Measurements from ENCODE around the gene EPYC.

EPYC gene

GRCh38 chr12:90954428-90954827 is 50.3 kb downstream of the EPYC start:
- no peak for DNase-seq

GRCh38 chr12:90953956-90954421 is 50.8 kb downstream of the EPYC start:
- no peak for DNase-seq

DNA sequence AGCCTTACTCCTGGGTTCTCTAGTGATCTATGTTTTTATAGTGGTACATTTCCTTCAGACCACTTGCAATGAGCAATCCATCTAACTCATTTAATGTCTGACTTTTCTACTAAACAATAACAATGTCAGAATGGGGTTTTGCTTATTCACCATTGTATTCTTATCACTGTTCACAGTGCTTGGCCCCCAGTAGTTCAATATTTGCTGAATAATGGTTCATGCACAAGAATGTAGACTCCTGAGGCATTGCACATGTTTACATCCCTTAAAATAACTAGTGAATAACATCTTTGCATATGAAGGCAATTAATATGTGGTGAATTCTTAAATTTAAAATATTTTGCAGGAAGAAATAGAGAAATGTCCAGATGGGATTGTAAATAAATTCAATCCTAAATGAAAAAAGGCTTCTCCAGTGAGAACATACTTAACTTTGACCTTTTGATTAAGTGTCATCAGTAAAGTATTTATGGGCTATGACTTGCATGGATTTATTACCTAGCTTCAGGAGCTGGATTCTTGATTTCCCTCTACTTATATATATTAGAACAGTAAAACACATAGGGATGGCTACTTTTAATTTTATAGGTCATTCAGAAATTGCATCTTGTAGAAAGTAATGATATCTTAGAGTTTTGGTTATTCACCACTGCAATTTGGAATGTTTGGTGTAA is 53.2 kb downstream of the EPYC start:
- DNase-seq, result no peak

GRCh38 chr12:90947869-90948268 is 56.9 kb downstream of the EPYC start:
- no peak for DNase-seq

- DNase-seq, result no peak
Observed at GRCh38 chr12:90945070-90945649, 59.6 kb downstream of the EPYC start.

GRCh38 chr12:90943255-90943654 is 61.5 kb downstream of the EPYC start:
- DNase-seq, result no peak

GRCh38 chr12:90940872-90941499 is 63.8 kb downstream of the EPYC start:
- no peak for DNase-seq

DNA sequence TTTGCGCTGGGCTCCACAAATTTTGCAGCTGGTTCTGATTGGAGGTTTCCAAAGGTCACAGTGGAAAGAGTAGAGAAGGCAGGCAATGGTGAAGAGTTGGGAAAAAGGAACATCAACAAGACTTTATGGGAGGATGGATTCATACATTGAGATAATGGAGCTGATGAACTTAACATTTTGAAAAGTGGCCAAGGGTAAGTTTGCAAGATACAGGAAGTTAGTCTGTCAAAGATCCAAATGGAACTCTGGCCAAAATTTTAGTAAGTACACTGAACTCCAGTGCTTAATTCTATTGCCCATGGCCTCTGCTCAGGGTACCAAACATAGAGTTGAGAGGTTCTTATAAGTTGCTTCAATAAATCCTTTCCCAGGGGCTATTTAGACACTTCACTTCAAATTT is 65.4 kb downstream of the EPYC start:
- no peak for DNase-seq

- DNase-seq, result no peak
Observed at GRCh38 chr12:90938451-90938850, 66.3 kb downstream of the EPYC start.

- DNase-seq, result no peak
Observed at GRCh38 chr12:90937651-90938050, 67.1 kb downstream of the EPYC start.

GRCh38 chr12:90936230-90937005 is 68.4 kb downstream of the EPYC start:
- no peak for DNase-seq

- DNase-seq, result no peak
Observed at GRCh38 chr12:90925562-90925961, 79.2 kb downstream of the EPYC start.

DNA sequence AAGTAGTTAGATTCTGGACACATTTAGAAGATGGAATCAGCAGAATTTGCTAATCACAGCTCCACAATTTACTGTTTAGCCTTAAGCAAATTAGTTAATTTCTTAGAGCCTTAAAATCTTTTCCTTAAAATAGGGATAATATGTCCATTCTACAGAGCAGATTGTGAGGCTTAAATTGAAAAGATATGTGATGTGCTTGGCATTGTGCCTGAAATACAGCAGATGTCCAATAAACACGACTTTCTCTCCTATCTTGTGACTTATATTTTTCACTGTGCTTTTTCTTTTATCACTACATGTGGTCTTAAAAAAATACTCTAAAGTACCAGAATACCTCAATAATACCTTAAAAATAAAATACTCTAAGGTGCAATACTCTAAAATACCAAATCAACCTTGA is 80.4 kb downstream of the EPYC start:
- DNase-seq, result no peak

DNA sequence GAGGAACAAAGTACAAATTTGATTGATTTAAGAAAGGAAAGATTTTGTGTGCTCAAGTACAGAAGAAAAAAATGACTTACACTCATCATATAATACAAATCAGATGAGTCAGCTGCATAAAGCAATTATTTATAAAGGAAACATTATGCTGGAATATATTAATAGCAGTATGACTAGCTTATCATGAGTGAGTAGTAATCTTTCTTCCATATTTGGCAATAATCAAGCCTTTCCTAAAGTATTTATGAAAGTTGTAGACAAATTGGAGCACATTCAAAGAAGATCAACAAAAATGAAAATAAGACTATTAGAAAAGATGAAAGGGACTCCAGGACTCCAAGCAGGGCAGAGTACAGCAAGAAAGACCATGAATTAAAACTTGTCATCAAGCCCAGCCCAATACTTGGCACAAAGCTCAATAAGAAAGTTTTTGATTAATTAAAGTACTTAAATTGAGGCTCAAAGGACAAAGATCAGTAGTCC is 82.6 kb downstream of the EPYC start:
- no peak for DNase-seq

DNA sequence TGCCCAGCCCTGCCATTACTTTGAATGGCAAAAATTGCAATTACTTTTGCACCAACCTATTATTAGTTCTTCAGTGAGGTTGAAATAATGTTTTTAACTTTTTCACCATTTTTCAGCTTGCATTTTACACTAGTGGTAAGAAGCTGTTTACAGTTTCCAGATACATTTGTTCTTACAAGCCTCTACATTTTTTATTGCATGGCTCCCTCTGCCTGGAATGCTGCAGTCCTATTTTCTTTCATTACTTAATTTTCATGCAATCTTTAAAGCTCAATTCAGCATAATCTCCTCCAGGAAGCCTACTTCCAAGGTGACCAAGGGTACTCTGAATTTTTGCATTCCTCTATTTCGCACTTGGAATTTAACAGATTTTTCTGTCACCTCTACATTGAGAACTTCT is 83.2 kb downstream of the EPYC start:
- DNase-seq, result no peak

DNA sequence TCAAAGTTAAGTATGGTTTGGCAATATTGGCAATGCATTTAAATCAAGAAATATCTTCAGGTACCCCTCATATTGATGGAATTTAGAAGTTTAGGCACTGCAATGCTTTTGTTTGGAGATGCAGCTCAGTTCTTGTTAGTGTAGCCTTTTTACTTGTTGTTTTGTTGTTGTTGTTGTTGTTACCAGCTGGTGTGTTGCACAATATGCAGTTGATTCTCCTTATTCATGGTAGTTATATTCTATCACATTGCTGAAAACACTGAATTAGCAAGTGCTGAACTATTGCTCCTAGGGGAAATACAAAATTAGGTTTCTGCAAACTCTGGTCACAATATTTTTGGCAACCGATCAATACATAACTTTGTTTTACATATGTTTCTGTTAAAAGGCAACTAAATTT is 84.5 kb downstream of the EPYC start:
- DNase-seq, result no peak

GRCh38 chr12:90917431-90917830 is 87.3 kb downstream of the EPYC start:
- no peak for DNase-seq

DNA sequence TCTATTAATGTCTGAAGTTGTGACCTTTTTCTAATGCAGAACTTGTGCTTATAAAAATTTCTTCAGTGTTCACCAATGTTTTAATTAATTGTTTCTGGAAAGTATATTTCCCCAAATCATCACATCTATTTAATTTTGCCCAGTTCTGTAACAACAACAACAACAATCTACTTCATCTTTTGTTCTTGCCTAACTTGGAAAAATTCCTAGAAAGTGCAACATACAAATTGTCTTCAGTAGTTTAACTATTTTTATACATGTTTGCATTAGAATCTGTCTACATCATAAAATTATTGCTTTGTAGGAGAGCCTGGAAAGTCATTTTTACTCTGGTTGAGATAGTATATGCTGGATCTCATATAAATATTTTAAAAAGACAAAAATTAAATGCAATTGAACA is 88.3 kb downstream of the EPYC start:
- no peak for DNase-seq

DNA sequence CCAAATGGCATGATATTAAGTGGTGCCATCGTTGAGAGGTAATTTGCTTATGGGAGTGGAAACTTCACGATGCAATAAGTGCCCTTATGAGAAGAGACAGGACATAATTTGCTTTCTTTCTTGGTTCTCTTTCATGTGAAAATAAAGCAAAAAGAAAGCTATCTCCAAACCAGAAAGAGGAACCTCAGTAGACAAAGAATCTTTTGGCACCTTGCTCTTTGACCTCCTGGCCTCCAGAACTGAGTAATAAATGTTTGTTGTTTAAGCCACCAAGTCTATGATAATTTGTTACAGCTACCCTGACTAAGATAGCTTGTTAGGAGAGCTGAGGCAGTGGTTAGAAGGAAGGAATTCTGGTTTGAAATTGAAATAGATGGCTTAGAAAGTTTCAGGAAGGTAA is 89.4 kb downstream of the EPYC start:
- no peak for DNase-seq
